NT2/D1 (cell line): Measurements from ENCODE around the gene RHOV.
A peak's percentile ranks its signal among the peaks of the same experiment; 100 is the strongest.

Experiments used
- DNase-seq: peaks from one replicate; pipeline ENCODE4 v3.0.0-alpha.2; 2011; ENCODE audit warnings: low read depth, low spot score
- H3K27me3 ChIP-seq: 2 replicates; pipeline ENCODE4 v1.6.0; 2011; ENCODE audit warnings: mild to moderate bottlenecking; ENCODE audit not compliant: insufficient read length, insufficient read depth
- H3K36me3 ChIP-seq: 2 replicates; pipeline ENCODE4 v1.6.1; 2011; ENCODE audit warnings: mild to moderate bottlenecking, low read length, mixed read lengths; ENCODE audit not compliant: insufficient read depth, insufficient read length
- H3K4me1 ChIP-seq: 2 replicates; pipeline ENCODE4 v1.5.1; 2011; ENCODE audit not compliant: insufficient read depth, insufficient read length
- H3K4me3 ChIP-seq: 2 replicates; pipeline ENCODE4 v1.5.1; 2011; ENCODE audit warnings: low read depth; ENCODE audit not compliant: insufficient read length
- H3K9ac ChIP-seq: 2 replicates; pipeline ENCODE4 v1.6.0; 2011; ENCODE audit warnings: low read depth; ENCODE audit not compliant: insufficient read length
- H3K9me3 ChIP-seq: 2 replicates; pipeline ENCODE4 v1.5.1; 2011; ENCODE audit warnings: mild to moderate bottlenecking, low read length; ENCODE audit not compliant: insufficient read depth
- SUZ12 ChIP-seq: IDR thresholded peaks from 2 replicates; pipeline ENCODE4 v1.6.1; 2011; ENCODE audit not compliant: insufficient read length, insufficient read depth; ENCODE audit errors: extremely low read depth
- YY1 ChIP-seq: IDR thresholded peaks from 2 replicates; pipeline ENCODE4 v1.6.1; 2011; ENCODE audit not compliant: insufficient read length, insufficient read depth
- ZNF274 ChIP-seq: IDR thresholded peaks from 2 replicates; pipeline ENCODE4 v1.6.1; 2011; ENCODE audit warnings: mild to moderate bottlenecking, low read depth, low read length

The RHOV gene

GRCh38 chr15:40879609-40880008 lies 5.6 kb upstream of the RHOV start:
- TF ChIP-seq SUZ12 = no peak
- TF ChIP-seq YY1 = no peak
- TF ChIP-seq ZNF274 = no peak
- Histone ChIP-seq H3K36me3 (no peaks in the 10 kb centered on the region), H3K9me3 (no peaks in the 10 kb centered on the region; the same call in 1 of the 2 replicates), H3K4me1 (no peaks in the 10 kb centered on the region), H3K4me3 (no peak overlapping the region), H3K9ac (no peak overlapping the region), H3K27me3 (no peaks in the 10 kb centered on the region)
- no peak for DNase-seq

- Histone ChIP-seq H3K9me3 (no peaks in the 10 kb centered on the region; the same call in 1 of the 2 replicates), H3K27me3 (no peaks in the 10 kb centered on the region), H3K4me1 (no peaks in the 10 kb centered on the region), H3K4me3 (no peak overlapping the region), H3K36me3 (no peaks in the 10 kb centered on the region), H3K9ac (no peak overlapping the region)
- no peak for DNase-seq
- TF ChIP-seq SUZ12 = no peak
- TF ChIP-seq YY1 = no peak
- no peak for TF ChIP-seq ZNF274
Measured at GRCh38 chr15:40878785-40879184, 4.8 kb upstream of the RHOV start.

- no peak for DNase-seq
Measured at GRCh38 chr15:40877694-40878093, 3.7 kb upstream of the RHOV start.

GRCh38 chr15:40875991-40876730 lies 2.1 kb upstream of the RHOV start:
- no peaks in the 10 kb centered on the region for H3K9me3 ChIP-seq
- H3K36me3 ChIP-seq = no peaks in the 10 kb centered on the region
- no peak for DNase-seq
- H3K9ac ChIP-seq = no peak overlapping the region
- no peak overlapping the region for H3K4me3 ChIP-seq
- H3K4me1 ChIP-seq = peaks cover 7% of the 10 kb centered on the region
- H3K27me3 ChIP-seq = no peaks in the 10 kb centered on the region
- no peak for TF ChIP-seq ZNF274
- no peak for TF ChIP-seq SUZ12
- no peak for TF ChIP-seq YY1

More at GRCh38 chr15:40877694-40878093, 3.7 kb upstream of the RHOV start:
- Histone ChIP-seq H3K4me1 (no peaks in the 10 kb centered on the region), H3K9ac (no peak overlapping the region), H3K9me3 (no peaks in the 10 kb centered on the region; the same call in 1 of the 2 replicates), H3K27me3 (no peaks in the 10 kb centered on the region), H3K4me3 (no peak overlapping the region), H3K36me3 (no peaks in the 10 kb centered on the region)
- no peak for TF ChIP-seq YY1
- no peak for TF ChIP-seq ZNF274
- no peak for TF ChIP-seq SUZ12

GRCh38 chr15:40872791-40873693 lies 992 bp downstream of the RHOV start:
- Histone ChIP-seq H3K9ac (peak overlapping the region; percentile 61), H3K4me3 (peak overlapping the region; percentile 42), H3K36me3 (no peaks in the 10 kb centered on the region), H3K9me3 (no peaks in the 10 kb centered on the region), H3K27me3 (no peaks in the 10 kb centered on the region), H3K4me1 (peaks cover 7% of the 10 kb centered on the region)
- DNase-seq = no peak
- no peak for TF ChIP-seq ZNF274
- no peak for TF ChIP-seq SUZ12
- no peak for TF ChIP-seq YY1

- no peak for DNase-seq
- no peak for TF ChIP-seq ZNF274
- no peak for TF ChIP-seq SUZ12
- TF ChIP-seq YY1 = no peak
- H3K27me3 ChIP-seq = no peaks in the 10 kb centered on the region
- no peaks in the 10 kb centered on the region for H3K36me3 ChIP-seq
- H3K9ac ChIP-seq = no peak overlapping the region
- no peak overlapping the region for H3K4me3 ChIP-seq
- peaks cover 7% of the 10 kb centered on the region for H3K4me1 ChIP-seq
- H3K9me3 ChIP-seq = no peaks in the 10 kb centered on the region
Measured at GRCh38 chr15:40871749-40872617, 2.1 kb downstream of the RHOV start.
